GM06990 (cell line): Measurements from ENCODE around the gene ZNF112.

Source experiments
- DNase-seq: peaks from one replicate; pipeline ENCODE4 v3.0.0-alpha.2; 2011; ENCODE audit not compliant: insufficient read length; ENCODE audit errors: extremely low read depth
- H3K27me3 ChIP-seq: replicated peaks from 2 replicates; pipeline ENCODE4 v1.6.0; 2011; ENCODE audit warnings: low read length; ENCODE audit not compliant: control insufficient read depth, insufficient read depth
- H3K36me3 ChIP-seq: 2 replicates; pipeline ENCODE4 v1.5.1; 2011; ENCODE audit warnings: low read length; ENCODE audit not compliant: control insufficient read depth, insufficient read depth
- H3K4me3 ChIP-seq: replicated peaks from 2 replicates; pipeline ENCODE4 v1.5.1; 2011; ENCODE audit warnings: low read depth, mild to moderate bottlenecking, control low read depth, low read length
- TF ChIP-seq, protein P1 (sequence below): IDR thresholded peaks from 2 replicates; pipeline ENCODE4 v1.5.1; 2011; ENCODE audit warnings: low read length, control low read depth, mild to moderate bottlenecking, inconsistent platforms; ENCODE audit not compliant: insufficient read depth, poor library complexity, severe bottlenecking

ZNF112 gene

DNA sequence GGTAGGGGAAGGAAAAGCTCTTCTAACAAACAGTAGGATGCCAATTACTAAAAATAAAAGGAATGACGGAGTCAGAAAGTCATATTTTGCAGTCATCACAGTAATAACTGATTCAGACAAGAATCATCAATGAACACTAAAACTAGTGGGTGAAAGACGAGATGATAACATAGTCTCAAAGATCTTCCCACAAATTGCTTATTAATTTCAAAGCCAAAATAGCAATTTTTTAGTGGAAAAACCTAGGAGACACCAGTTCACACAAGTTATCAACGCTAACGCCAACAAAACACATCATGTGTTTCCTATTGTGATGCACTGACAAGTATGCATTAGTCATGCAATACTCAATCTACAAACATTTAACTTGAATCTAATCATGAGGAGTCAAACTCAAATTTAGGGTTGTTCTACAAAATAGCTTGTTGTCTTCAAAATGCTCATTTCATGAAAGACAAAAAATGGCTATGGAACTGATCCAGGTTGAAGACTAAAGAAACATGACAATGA lies 78.2 kb downstream of the ZNF112 start:
- H3K27me3 ChIP-seq: no peaks in the 10 kb centered on the region
- H3K4me3 ChIP-seq: no peak overlapping the region
- DNase-seq: no peak
- TF ChIP-seq, protein P1, sequence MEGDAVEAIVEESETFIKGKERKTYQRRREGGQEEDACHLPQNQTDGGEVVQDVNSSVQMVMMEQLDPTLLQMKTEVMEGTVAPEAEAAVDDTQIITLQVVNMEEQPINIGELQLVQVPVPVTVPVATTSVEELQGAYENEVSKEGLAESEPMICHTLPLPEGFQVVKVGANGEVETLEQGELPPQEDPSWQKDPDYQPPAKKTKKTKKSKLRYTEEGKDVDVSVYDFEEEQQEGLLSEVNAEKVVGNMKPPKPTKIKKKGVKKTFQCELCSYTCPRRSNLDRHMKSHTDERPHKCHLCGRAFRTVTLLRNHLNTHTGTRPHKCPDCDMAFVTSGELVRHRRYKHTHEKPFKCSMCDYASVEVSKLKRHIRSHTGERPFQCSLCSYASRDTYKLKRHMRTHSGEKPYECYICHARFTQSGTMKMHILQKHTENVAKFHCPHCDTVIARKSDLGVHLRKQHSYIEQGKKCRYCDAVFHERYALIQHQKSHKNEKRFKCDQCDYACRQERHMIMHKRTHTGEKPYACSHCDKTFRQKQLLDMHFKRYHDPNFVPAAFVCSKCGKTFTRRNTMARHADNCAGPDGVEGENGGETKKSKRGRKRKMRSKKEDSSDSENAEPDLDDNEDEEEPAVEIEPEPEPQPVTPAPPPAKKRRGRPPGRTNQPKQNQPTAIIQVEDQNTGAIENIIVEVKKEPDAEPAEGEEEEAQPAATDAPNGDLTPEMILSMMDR: no peak
- no peaks in the 10 kb centered on the region for H3K36me3 ChIP-seq

DNA sequence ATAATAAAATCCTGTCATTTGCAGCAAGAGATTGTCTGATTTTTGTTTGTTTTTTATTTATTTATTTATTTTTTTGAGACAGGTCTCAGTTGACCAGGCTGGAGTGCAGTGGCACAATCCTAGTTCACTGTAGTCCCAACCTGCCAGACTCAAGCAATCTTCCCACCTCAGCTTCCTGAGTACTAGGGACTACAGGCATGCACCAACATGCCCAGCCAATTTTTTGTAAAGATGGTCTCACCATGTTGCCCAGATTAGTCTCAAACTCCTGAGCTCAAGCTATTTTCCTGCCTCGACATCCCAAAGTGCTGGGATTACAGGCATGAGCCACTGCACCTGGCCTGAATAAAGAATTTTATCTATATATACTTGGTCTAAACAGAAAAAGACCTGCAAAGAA lies 79.1 kb downstream of the ZNF112 start:
- DNase-seq: no peak
- H3K27me3 ChIP-seq: no peaks in the 10 kb centered on the region
- TF ChIP-seq, protein P1: no peak
- H3K4me3 ChIP-seq: no peak overlapping the region
- no peaks in the 10 kb centered on the region for H3K36me3 ChIP-seq
